LHCN-M2 (cell line): Measurements from ENCODE around the gene FEZF1. TPM values are rescaled to one million over a fixed set of nuclear protein-coding genes. Genes with fewer than 3 reads are reported as not detected.

Source experiments
- DNase-seq: peaks from one replicate; pipeline ENCODE4 v3.0.0-alpha.2; 2012; ENCODE audit warnings: low read depth
- polyA plus RNA-seq: library from polyadenylated mRNA; unstranded; fragments of >200 nt; gene quantifications from one replicate; pipeline ENCODE4 v1.2.1, GENCODE V29; 2012; ENCODE audit warnings: missing spikeins
- total RNA-seq: library from RNA; depleted of rRNA; stranded (reverse); fragments of >200 nt; gene quantifications from 2 replicates; pipeline ENCODE4 v1.2.3, GENCODE V29; 2014; rRNA removed

The FEZF1 gene
- 0.06 TPM in 1 of 2 replicates, not detected in the other for total RNA-seq
- polyA plus RNA-seq = not detected

- DNase-seq = no peak
These were observed at the start of gene FEZF1 for GRCh38 chr7:122304319-122304975. TSS of gene FEZF1 (minus strand) at chr7:122304750. CDS start at chr7:122304437, 313 bp downstream.

- DNase-seq = no peak
These were observed 47.9 kb upstream of the FEZF1 start for GRCh38 chr7:122352454-122352853.

- no peak for DNase-seq
These were observed 46.2 kb upstream of the FEZF1 start for GRCh38 chr7:122350701-122351100.

GRCh38 chr7:122344303-122344620, 39.7 kb upstream of the FEZF1 start:
- DNase-seq = no peak

GRCh38 chr7:122343601-122344302, 39.2 kb upstream of the FEZF1 start:
- no peak for DNase-seq

- no peak for DNase-seq
These were observed 35.9 kb upstream of the FEZF1 start for GRCh38 chr7:122340427-122340826.

GRCh38 chr7:122339145-122339904, 34.8 kb upstream of the FEZF1 start:
- no peak for DNase-seq

GRCh38 chr7:122337011-122337410, 32.5 kb upstream of the FEZF1 start:
- no peak for DNase-seq

GRCh38 chr7:122329145-122329802, 24.7 kb upstream of the FEZF1 start:
- no peak for DNase-seq

- no peak for DNase-seq
These were observed 23.4 kb upstream of the FEZF1 start for GRCh38 chr7:122327969-122328368.

- no peak for DNase-seq
These were observed 12.2 kb upstream of the FEZF1 start for GRCh38 chr7:122316467-122317388.

GRCh38 chr7:122315507-122316466, 11.2 kb upstream of the FEZF1 start:
- DNase-seq = no peak

GRCh38 chr7:122314284-122314683, 9.7 kb upstream of the FEZF1 start:
- DNase-seq = no peak

- no peak for DNase-seq
These were observed 8.2 kb upstream of the FEZF1 start for GRCh38 chr7:122312789-122313188.

- no peak for DNase-seq
These were observed 7.3 kb upstream of the FEZF1 start for GRCh38 chr7:122311734-122312450.

GRCh38 chr7:122311050-122311700, 6.6 kb upstream of the FEZF1 start:
- no peak for DNase-seq

GRCh38 chr7:122310119-122311021, 5.8 kb upstream of the FEZF1 start:
- DNase-seq = no peak
